ENCODE measurements around the gene CACNA2D3. TPM values are rescaled to one million over a fixed set of nuclear protein-coding genes. Genes with fewer than 3 reads are reported as not detected.

The CACNA2D3 gene
- total RNA-seq, 1 donor from 2014 or later, result not detected

DNA sequence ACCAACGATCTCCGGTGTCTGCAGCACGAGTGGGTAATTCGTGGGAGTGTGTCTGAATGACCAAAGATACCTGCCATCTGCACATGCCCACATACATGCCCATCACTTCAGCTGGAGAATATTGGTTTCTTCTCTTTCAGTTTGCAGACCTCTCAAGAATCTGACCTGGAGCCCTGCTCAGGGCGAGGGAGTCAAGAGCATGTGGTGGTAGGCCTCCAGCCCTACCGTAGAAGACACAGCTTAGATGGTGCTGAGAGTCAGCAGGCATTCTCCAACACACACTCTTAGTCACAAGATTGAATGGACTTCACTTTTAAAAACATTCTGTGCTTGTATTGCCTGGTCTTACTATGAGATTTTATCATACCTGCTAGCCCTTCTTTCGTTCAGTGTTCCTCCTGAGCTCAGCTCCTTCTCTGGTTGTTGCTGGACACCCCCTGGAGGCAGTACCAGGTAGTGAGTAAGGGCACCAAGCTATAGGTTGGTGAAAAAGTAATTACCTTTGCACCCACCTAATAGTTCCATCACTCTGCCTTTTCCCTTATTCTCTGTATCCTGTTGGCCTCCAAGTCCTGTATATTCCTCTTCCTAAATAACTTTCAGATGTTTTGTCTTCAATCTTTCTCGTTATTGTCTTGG, 252.0 kb downstream of the CACNA2D3 start:
- Mint-ChIP-seq H3K4me1 (ENCODE audit: low read depth) (no peaks in the 10 kb centered on the region), H3K27ac (no peak overlapping the region), H3K9me3 (no peaks in the 10 kb centered on the region), H3K36me3 (ENCODE audit: low read depth) (no peaks in the 10 kb centered on the region), H3K27me3 (ENCODE audit: insufficient read depth) (no peaks in the 10 kb centered on the region), H3K4me3 (no peak overlapping the region)
- no peak for DNase-seq (ENCODE audit: low spot score)
- intact Hi-C loops (cut with micrococcal nuclease), result no loop called here

DNA sequence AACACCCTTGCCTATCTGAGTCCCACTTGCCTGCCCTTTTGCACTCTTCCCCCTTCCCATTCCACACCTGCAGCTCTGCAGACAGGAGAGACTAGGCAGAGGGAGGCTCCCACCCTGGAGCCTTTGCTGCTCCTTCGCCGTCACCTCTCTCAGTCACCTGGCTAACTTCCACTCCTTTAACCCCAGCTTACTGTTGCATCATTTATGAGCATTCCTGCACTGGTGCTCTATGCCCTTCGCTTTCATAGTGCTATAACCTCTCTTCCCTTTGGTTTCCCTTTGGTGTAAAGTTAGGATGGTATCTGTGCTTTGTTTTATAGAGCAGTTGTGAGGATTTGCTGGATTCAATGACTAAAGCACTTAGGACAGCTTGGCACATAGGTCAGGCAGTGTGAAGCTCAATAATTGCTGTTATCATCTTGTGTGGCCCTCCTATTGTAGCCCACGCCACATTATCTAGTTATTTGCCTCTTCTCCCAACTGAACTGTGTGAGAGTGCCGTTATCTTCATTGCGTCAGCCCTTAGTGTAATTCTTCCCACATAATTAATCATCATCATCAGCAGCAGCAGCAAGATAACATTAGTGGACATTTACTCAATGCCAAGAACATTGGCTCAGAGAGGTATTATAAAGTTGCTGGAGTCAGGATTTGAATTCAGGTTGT, 253.9 kb downstream of the CACNA2D3 start:
- Mint-ChIP-seq H3K4me1 (ENCODE audit: low read depth) (no peaks in the 10 kb centered on the region), H3K27me3 (ENCODE audit: insufficient read depth) (no peaks in the 10 kb centered on the region), H3K9me3 (no peaks in the 10 kb centered on the region), H3K27ac (no peak overlapping the region), H3K36me3 (ENCODE audit: low read depth) (no peaks in the 10 kb centered on the region), H3K4me3 (no peak overlapping the region)
- no peak for DNase-seq (ENCODE audit: low spot score)
- intact Hi-C loops (cut with micrococcal nuclease), result no loop called here

DNA sequence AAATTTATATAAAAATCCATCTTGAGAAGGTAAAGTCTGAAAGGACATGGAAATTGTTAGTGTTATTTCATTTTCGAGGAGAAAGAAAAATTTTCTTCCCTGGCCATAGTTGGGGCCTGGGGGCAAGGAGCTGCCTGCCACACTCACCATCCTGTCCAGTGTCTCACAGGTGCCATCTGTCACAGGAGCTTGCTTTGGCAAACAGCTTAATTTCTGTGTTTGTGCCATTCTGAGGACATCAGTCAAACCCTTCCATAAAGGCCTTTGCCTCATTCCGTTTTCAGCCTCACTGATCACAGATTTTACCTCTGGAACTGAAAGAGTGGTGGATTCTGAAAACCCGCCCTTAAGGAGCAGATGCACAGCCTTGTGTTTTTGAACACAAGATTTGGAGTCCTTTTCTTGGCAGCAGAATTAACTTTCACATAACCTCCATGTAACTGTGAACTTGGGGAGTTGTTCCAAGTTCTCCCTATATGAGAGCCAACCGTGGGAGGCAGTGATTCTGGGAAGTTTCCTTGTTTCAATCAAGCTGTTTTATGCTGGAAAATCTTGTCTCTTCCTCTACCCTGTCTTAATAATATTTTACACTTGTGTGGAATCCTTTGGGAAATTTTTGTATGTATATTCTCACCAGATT, 254.7 kb downstream of the CACNA2D3 start:
- DNase-seq (ENCODE audit: low spot score), result no peak
- H3K27me3 Mint-ChIP-seq (ENCODE audit: insufficient read depth), result no peaks in the 10 kb centered on the region
- no peaks in the 10 kb centered on the region for H3K4me1 Mint-ChIP-seq (ENCODE audit: low read depth)
- H3K4me3 Mint-ChIP-seq, result no peak overlapping the region
- no peaks in the 10 kb centered on the region for H3K9me3 Mint-ChIP-seq
- H3K36me3 Mint-ChIP-seq (ENCODE audit: low read depth), result no peaks in the 10 kb centered on the region
- no peak overlapping the region for H3K27ac Mint-ChIP-seq
- intact Hi-C loops (cut with micrococcal nuclease), result no loop called here

DNA sequence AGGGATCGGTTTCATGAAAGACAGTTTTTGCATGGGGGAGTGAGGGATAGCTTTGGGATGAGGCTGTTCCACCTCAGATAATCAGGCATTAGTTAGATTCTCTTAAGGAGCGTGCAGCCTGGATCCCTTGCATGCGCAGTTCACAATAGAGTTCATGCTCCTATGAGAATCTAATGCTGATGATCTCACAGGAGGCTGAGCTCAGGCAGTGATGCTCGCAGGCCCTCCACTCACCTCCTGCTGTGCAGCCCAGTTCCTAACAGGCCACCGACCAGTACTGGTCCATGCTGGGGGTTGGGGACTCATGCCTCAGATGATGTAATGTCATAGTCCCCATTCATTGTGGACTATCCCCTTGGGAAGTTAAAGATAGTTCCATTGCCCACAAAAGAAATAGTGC, 255.8 kb downstream of the CACNA2D3 start:
- Mint-ChIP-seq H3K36me3 (ENCODE audit: low read depth) (no peaks in the 10 kb centered on the region), H3K27me3 (ENCODE audit: insufficient read depth) (no peaks in the 10 kb centered on the region), H3K9me3 (no peaks in the 10 kb centered on the region), H3K4me1 (ENCODE audit: low read depth) (no peaks in the 10 kb centered on the region), H3K27ac (no peak overlapping the region), H3K4me3 (no peak overlapping the region)
- intact Hi-C loops (cut with micrococcal nuclease), result no loop called here
- DNase-seq (ENCODE audit: low spot score), result no peak

DNA sequence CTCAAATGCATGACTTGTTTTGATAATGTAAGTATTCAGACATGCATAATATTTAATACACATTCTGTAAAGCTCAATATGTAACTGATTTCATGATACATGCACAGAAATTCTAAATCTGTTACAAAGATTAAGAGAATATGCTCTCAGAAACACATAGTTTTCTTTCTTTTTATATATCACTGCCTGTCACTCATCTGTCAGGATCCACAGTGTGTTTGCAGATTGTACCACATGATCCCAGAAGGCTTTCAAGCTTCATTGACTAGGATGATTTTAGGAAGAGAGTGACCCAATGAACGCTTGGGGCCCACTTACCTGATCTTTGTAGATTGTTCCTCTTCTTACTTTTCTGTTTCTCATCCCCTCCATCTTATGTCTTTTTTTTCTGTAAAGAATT, 261.9 kb downstream of the CACNA2D3 start:
- no peak for DNase-seq (ENCODE audit: low spot score)
- Mint-ChIP-seq H3K9me3 (no peaks in the 10 kb centered on the region), H3K27ac (no peak overlapping the region), H3K4me3 (no peak overlapping the region), H3K4me1 (ENCODE audit: low read depth) (no peaks in the 10 kb centered on the region), H3K27me3 (ENCODE audit: insufficient read depth) (no peaks in the 10 kb centered on the region), H3K36me3 (ENCODE audit: low read depth) (no peaks in the 10 kb centered on the region)
- intact Hi-C loops (cut with micrococcal nuclease), result no loop called here

DNA sequence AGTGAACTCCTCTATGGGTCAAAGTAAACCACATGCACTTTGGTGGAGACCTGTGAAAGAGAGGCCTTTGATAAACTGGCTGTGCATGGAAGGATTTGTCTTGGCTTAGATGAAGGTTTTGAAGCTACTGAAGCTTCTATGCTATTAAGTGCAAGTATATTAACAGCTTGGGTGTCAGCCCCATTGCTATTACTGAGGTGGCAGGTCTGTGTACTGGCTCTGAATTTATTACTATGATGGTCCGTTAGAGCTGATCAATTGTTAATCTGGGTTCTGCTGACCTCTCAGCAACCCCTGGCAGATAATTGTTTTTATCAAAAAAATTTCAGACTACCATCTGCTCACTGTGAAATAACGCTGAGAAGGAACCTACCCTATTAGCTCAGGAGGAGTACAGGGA, 268.2 kb downstream of the CACNA2D3 start:
- H3K9me3 Mint-ChIP-seq, result peaks cover 4% of the 10 kb centered on the region
- no peak overlapping the region for H3K4me3 Mint-ChIP-seq
- no peaks in the 10 kb centered on the region for H3K36me3 Mint-ChIP-seq (ENCODE audit: low read depth)

DNA sequence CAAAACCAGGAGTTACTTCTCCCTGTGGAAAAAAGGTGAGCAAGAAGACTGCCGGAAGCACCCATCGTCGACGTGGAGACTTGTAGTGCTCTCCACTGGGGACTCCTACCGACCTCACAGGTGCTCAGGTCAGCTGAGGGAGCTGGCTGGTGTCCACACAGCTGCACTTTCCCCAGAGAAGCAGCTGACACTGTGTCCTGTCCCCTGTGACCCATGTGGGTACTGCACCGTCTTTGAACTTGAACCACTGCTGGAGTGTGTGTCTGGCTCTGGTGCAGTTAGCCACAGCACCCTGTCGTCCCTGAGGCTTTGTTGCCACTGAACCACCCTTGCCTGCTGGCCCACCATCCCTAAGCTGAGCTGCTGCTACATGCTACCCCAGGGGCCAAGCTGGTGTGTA, 270.8 kb downstream of the CACNA2D3 start:
- H3K9me3 Mint-ChIP-seq, result peaks cover 4% of the 10 kb centered on the region
- H3K27ac Mint-ChIP-seq, result no peak overlapping the region

More for the DNA sequence above, 268.2 kb downstream of the CACNA2D3 start:
- no peak for DNase-seq (ENCODE audit: low spot score)
- Mint-ChIP-seq H3K27ac (no peak overlapping the region), H3K4me1 (ENCODE audit: low read depth) (no peaks in the 10 kb centered on the region), H3K27me3 (ENCODE audit: insufficient read depth) (no peaks in the 10 kb centered on the region)
- intact Hi-C loops (cut with micrococcal nuclease), result no loop called here

DNA sequence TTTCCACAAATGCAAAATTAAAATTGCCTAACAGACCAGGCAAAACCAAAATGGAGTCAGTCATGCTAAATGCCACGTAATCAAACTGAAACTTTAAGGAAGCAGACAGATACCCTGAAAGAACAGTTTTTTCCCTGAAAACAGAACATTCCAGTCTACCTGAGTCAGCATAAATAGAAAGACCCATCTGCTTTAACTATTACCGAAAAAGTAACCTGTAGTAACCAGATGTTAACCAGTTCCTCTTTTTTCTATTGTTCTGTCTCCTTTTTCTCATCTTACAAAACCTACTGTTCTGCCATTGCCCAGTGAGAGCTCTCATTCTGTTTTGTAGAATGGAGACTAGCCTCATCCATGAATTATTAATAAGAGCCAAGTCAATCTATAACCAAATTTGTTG, 286.0 kb downstream of the CACNA2D3 start:
- Mint-ChIP-seq H3K9me3 (no peaks in the 10 kb centered on the region), H3K4me3 (no peak overlapping the region), H3K4me1 (ENCODE audit: low read depth) (no peaks in the 10 kb centered on the region), H3K36me3 (ENCODE audit: low read depth) (no peaks in the 10 kb centered on the region), H3K27me3 (ENCODE audit: insufficient read depth) (no peaks in the 10 kb centered on the region), H3K27ac (no peak overlapping the region)
- intact Hi-C loops (cut with micrococcal nuclease), result no loop called here
- no peak for DNase-seq (ENCODE audit: low spot score)

More for the DNA sequence above, 270.8 kb downstream of the CACNA2D3 start:
- Mint-ChIP-seq H3K27me3 (ENCODE audit: insufficient read depth) (no peaks in the 10 kb centered on the region), H3K4me1 (ENCODE audit: low read depth) (no peaks in the 10 kb centered on the region), H3K36me3 (ENCODE audit: low read depth) (no peaks in the 10 kb centered on the region), H3K4me3 (no peak overlapping the region)
- intact Hi-C loops (cut with micrococcal nuclease), result no loop called here
- no peak for DNase-seq (ENCODE audit: low spot score)

DNA sequence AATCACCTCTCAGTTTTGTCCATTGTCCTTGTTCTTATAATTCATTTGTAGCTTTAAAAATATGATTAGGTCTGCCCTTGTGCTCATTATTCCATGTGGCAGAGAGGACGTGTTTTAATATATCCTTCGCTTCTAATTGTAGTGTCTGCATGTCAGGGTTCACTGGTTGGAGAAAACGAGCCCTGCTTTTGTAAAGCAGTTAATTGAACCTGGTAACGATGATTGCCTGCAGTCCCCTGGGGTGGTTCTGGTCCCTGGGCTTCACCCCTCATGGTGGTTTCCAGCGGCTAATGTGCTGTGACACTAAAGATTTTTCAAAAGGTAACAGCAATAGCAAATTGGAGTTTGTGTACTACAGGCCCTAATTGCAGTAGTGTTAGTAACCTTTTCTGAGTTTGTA, 299.6 kb downstream of the CACNA2D3 start:
- H3K36me3 Mint-ChIP-seq (ENCODE audit: low read depth), result no peaks in the 10 kb centered on the region
- no peak overlapping the region for H3K4me3 Mint-ChIP-seq
- H3K9me3 Mint-ChIP-seq, result no peaks in the 10 kb centered on the region
- DNase-seq (ENCODE audit: low spot score), result no peak
- H3K4me1 Mint-ChIP-seq (ENCODE audit: low read depth), result no peaks in the 10 kb centered on the region
- H3K27me3 Mint-ChIP-seq (ENCODE audit: insufficient read depth), result no peaks in the 10 kb centered on the region
- H3K27ac Mint-ChIP-seq, result no peak overlapping the region
- intact Hi-C loops (cut with micrococcal nuclease), result no loop called here

DNA sequence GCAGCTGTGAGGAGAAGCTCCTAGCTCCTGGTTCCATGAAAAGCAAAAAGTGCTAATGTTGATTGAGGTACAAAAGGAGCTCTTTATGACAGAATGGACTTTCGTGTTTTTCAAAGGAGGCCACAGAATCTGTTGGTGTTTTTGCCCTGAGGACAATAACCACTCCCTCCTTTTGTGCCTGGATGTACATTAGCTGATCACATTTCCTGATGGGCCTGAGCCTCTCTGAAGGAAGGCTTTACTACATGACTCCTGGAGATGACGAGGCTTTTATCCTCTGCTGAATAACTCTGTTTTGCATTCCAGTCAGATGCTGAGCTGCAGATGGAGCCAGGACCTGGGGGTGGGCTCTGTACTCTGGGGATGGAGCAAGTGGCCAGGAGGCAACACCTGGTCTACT, 301.9 kb downstream of the CACNA2D3 start:
- H3K9me3 Mint-ChIP-seq, result no peaks in the 10 kb centered on the region
- DNase-seq (ENCODE audit: low spot score), result no peak
- intact Hi-C loops (cut with micrococcal nuclease), result no loop called here
- H3K36me3 Mint-ChIP-seq (ENCODE audit: low read depth), result no peaks in the 10 kb centered on the region
- H3K4me1 Mint-ChIP-seq (ENCODE audit: low read depth), result no peaks in the 10 kb centered on the region
- no peaks in the 10 kb centered on the region for H3K27me3 Mint-ChIP-seq (ENCODE audit: insufficient read depth)
- no peak overlapping the region for H3K4me3 Mint-ChIP-seq
- no peak overlapping the region for H3K27ac Mint-ChIP-seq

DNA sequence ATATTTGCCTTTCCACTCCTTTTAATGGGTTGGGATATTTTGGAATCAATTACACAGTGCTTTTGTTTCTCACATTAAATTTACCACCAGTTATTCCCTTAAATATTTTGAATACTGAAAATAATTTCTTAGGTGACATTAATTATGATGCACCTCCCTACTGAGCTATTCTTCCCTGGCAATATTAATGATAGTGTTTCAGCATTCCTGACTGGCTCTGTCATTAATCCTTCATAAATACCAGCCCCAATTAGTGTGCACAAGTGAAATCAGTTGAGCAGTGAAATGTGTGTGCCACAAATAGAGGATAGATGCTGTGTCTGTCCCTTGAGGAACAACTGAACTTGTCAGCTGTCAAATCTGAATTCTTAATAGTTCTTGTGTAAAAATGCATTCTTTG, 304.0 kb downstream of the CACNA2D3 start:
- Mint-ChIP-seq H3K36me3 (ENCODE audit: low read depth) (no peaks in the 10 kb centered on the region), H3K27ac (no peak overlapping the region), H3K4me1 (ENCODE audit: low read depth) (no peaks in the 10 kb centered on the region), H3K9me3 (no peaks in the 10 kb centered on the region), H3K4me3 (no peak overlapping the region), H3K27me3 (ENCODE audit: insufficient read depth) (no peaks in the 10 kb centered on the region)
- intact Hi-C loops (cut with micrococcal nuclease), result loop anchor here (5.0 kb wide), 2 partner anchors 489 to 1826 kb away; no protein-coding TSS in a partner anchor
- no peak for DNase-seq (ENCODE audit: low spot score)

DNA sequence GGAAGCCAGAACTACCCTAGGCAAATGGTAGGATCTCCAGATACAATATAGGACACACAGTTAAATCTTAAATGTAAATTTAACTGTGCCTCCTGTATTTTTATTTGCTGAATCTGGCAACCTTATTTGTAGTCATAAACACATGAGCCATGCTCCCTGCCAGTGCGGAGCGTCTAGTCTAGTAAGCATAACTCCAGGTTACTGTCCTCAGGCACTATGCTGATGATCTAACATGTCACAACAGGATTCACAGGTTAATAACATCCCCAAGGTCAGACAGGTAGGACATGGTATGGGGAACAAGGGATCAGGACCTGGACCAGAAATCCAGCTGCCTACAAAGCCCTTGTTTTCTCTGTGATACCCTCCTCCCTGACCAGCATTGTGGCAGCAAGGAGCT, 305.1 kb downstream of the CACNA2D3 start:
- Mint-ChIP-seq H3K27ac (no peak overlapping the region), H3K9me3 (no peaks in the 10 kb centered on the region), H3K36me3 (ENCODE audit: low read depth) (no peaks in the 10 kb centered on the region), H3K27me3 (ENCODE audit: insufficient read depth) (no peaks in the 10 kb centered on the region), H3K4me1 (ENCODE audit: low read depth) (no peaks in the 10 kb centered on the region), H3K4me3 (no peak overlapping the region)
- DNase-seq (ENCODE audit: low spot score), result no peak
- intact Hi-C loops (cut with micrococcal nuclease), result loop anchor here (5.0 kb wide), 2 partner anchors 490 to 1825 kb away; no protein-coding TSS in a partner anchor
